ENCODE results near the gene TMEM154. TPM values are rescaled to one million over a fixed set of nuclear protein-coding genes. Genes with fewer than 3 reads are reported as not detected.

Gene TMEM154
- total RNA-seq, 2 experiments from 2014 or later = 13.6 to 16.7 TPM

GRCh38 chr4:152659806-152660205 lies 20.0 kb downstream of the TMEM154 start:
- ChIA-PET POLR2A (no interaction called here), CTCF (no interaction called here)
- H3K36me3 ChIP-seq (ENCODE audit: insufficient read depth, low read length) = peaks cover 4% of the 10 kb centered on the region
- Mint-ChIP-seq H3K27ac (no peak overlapping the region), H3K4me3 (no peak overlapping the region), H3K4me1 (ENCODE audit: low read depth) (peaks cover 38% of the 10 kb centered on the region), H3K9me3 (peaks cover 15% of the 10 kb centered on the region), H3K27me3 (no peaks in the 10 kb centered on the region), H3K36me3 (ENCODE audit: low read depth) (peaks cover 87% of the 10 kb centered on the region)
- TF ChIP-seq CTCF (IDR thresholded peaks at IDR 0.05) = no peak
- no peak overlapping the region for H3K27ac ChIP-seq (ENCODE audit: low read depth in 1 of 2, low read length in 2 of 2)
- no peaks in the 10 kb centered on the region for H3K27me3 ChIP-seq (ENCODE audit: control insufficient read depth in 1 of 2, insufficient read depth in 2 of 2, low read length in 2 of 2)
- H3K4me1 ChIP-seq (ENCODE audit: insufficient read depth, low read length) = peaks cover 24% of the 10 kb centered on the region
- H3K4me3 ChIP-seq (ENCODE audit: low read length) = no peak overlapping the region
- ATAC-seq (ENCODE audit: poor library complexity) (no peak), DNase-seq (no peak)
- H3K9me3 ChIP-seq (ENCODE audit: control insufficient read depth in 1 of 2, insufficient read depth in 1 of 2, low read length in 2 of 2) = peaks cover 19 to 24% of the 10 kb centered on the region in 2 experiments
- intact Hi-C loops (cut with DNase I, micrococcal nuclease) = no loop called here

- POLR2A ChIA-PET = interaction anchor here (0.9 kb wide), 1 partner anchor 122 kb away, joined by 3 read pairs; no protein-coding TSS in a partner anchor
- no peak for TF ChIP-seq CTCF (IDR thresholded peaks at IDR 0.05)
- H3K27ac Mint-ChIP-seq = no peak overlapping the region
- DNase-seq (no peak), ATAC-seq (ENCODE audit: poor library complexity) (no peak)
- peaks cover 86% of the 10 kb centered on the region for H3K36me3 Mint-ChIP-seq (ENCODE audit: low read depth)
- peaks cover 15% of the 10 kb centered on the region for H3K9me3 Mint-ChIP-seq
- Histone ChIP-seq H3K4me3 (ENCODE audit: low read length) (no peak overlapping the region), H3K27me3 (ENCODE audit: control insufficient read depth in 1 of 2, insufficient read depth in 2 of 2, low read length in 2 of 2) (no peaks in the 10 kb centered on the region), H3K27ac (ENCODE audit: low read depth in 1 of 2, low read length in 2 of 2) (no peak overlapping the region), H3K36me3 (ENCODE audit: insufficient read depth, low read length) (peaks cover 4% of the 10 kb centered on the region), H3K9me3 (ENCODE audit: control insufficient read depth in 1 of 2, insufficient read depth in 1 of 2, low read length in 2 of 2) (peaks cover 19 to 24% of the 10 kb centered on the region in 2 experiments), H3K4me1 (ENCODE audit: insufficient read depth, low read length) (peaks cover 16% of the 10 kb centered on the region)
- CTCF ChIA-PET = interaction anchor here (0.6 kb wide), 1 partner anchor 1084 kb away, joined by 4 read pairs; no protein-coding TSS in a partner anchor
- peaks cover 27% of the 10 kb centered on the region for H3K4me1 Mint-ChIP-seq (ENCODE audit: low read depth)
- H3K4me3 Mint-ChIP-seq = no peak overlapping the region
- H3K27me3 Mint-ChIP-seq = no peaks in the 10 kb centered on the region
- intact Hi-C loops (cut with DNase I, micrococcal nuclease) = no loop called here
Observed at GRCh38 chr4:152657657-152658056, 22.1 kb downstream of the TMEM154 start.

GRCh38 chr4:152655272-152656129 lies 24.3 kb downstream of the TMEM154 start:
- Histone ChIP-seq H3K27ac (ENCODE audit: low read depth in 1 of 2, low read length in 2 of 2) (no peak overlapping the region), H3K4me3 (ENCODE audit: low read length) (no peak overlapping the region), H3K36me3 (ENCODE audit: insufficient read depth, low read length) (peaks cover 11% of the 10 kb centered on the region), H3K9me3 (ENCODE audit: control insufficient read depth in 1 of 2, insufficient read depth in 1 of 2, low read length in 2 of 2) (peaks cover 19 to 24% of the 10 kb centered on the region in 2 experiments), H3K4me1 (ENCODE audit: insufficient read depth, low read length) (peaks cover 12% of the 10 kb centered on the region), H3K27me3 (ENCODE audit: control insufficient read depth in 1 of 2, insufficient read depth in 2 of 2, low read length in 2 of 2) (no peaks in the 10 kb centered on the region)
- Mint-ChIP-seq H3K4me3 (no peak overlapping the region), H3K9me3 (peaks cover 15% of the 10 kb centered on the region), H3K27ac (no peak overlapping the region), H3K4me1 (ENCODE audit: low read depth) (peaks cover 13% of the 10 kb centered on the region), H3K27me3 (no peaks in the 10 kb centered on the region), H3K36me3 (ENCODE audit: low read depth) (peaks cover 88% of the 10 kb centered on the region)
- ChIA-PET POLR2A (interaction anchor here (1.0 kb wide), 1 partner anchor 185 kb away, joined by 3 read pairs; no protein-coding TSS in a partner anchor), CTCF (no interaction called here)
- intact Hi-C loops (cut with DNase I, micrococcal nuclease) = no loop called here
- no peak for TF ChIP-seq CTCF (IDR thresholded peaks at IDR 0.05)
- DNase-seq (no peak), ATAC-seq (ENCODE audit: poor library complexity) (no peak)
